Measurements from ENCODE around the gene RFTN1.

- TF ChIP-seq, protein P1, sequence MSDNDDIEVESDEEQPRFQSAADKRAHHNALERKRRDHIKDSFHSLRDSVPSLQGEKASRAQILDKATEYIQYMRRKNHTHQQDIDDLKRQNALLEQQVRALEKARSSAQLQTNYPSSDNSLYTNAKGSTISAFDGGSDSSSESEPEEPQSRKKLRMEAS (IDR thresholded peaks at IDR 0.05) = no peak
- TF ChIP-seq POLR2A (IDR thresholded peaks at IDR 0.05; ENCODE audit: low read length) = no peak
- no peak for TF ChIP-seq CTCF (IDR thresholded peaks at IDR 0.05)
- TF ChIP-seq CEBPB (IDR thresholded peaks at IDR 0.05) = no peak
- TF ChIP-seq JUNB (IDR thresholded peaks at IDR 0.05) = no peak
- TF ChIP-seq SMC3 (IDR thresholded peaks at IDR 0.05) = no peak
- TF ChIP-seq, protein P2, sequence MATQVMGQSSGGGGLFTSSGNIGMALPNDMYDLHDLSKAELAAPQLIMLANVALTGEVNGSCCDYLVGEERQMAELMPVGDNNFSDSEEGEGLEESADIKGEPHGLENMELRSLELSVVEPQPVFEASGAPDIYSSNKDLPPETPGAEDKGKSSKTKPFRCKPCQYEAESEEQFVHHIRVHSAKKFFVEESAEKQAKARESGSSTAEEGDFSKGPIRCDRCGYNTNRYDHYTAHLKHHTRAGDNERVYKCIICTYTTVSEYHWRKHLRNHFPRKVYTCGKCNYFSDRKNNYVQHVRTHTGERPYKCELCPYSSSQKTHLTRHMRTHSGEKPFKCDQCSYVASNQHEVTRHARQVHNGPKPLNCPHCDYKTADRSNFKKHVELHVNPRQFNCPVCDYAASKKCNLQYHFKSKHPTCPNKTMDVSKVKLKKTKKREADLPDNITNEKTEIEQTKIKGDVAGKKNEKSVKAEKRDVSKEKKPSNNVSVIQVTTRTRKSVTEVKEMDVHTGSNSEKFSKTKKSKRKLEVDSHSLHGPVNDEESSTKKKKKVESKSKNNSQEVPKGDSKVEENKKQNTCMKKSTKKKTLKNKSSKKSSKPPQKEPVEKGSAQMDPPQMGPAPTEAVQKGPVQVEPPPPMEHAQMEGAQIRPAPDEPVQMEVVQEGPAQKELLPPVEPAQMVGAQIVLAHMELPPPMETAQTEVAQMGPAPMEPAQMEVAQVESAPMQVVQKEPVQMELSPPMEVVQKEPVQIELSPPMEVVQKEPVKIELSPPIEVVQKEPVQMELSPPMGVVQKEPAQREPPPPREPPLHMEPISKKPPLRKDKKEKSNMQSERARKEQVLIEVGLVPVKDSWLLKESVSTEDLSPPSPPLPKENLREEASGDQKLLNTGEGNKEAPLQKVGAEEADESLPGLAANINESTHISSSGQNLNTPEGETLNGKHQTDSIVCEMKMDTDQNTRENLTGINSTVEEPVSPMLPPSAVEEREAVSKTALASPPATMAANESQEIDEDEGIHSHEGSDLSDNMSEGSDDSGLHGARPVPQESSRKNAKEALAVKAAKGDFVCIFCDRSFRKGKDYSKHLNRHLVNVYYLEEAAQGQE (IDR thresholded peaks at IDR 0.05) = no peak
Measured at GRCh38 chr3:16504242-16504641, 9.3 kb downstream of the RFTN1 start.
